Stomach (tissue), 9 donors: ENCODE results near the gene CDH12. TPM values are rescaled to one million over a fixed set of nuclear protein-coding genes. Genes with fewer than 3 reads are reported as not detected.

Experiments
- DNase-seq, 2 donors: peaks; one replicate each; pipeline versions ENCODE4 v3.0.0 to v3.0.0-alpha.2; 2013 to 2019
- H3K27ac ChIP-seq, 5 donors: fragments of 200-600 bp in 4 of 5; sonication (generic) in 4 of 5; one replicate each; pipeline ENCODE4 v1.5.1; 2013 to 2019; ENCODE audit warnings: mild to moderate bottlenecking in 1 of 5, moderate library complexity in 1 of 5
- H3K27me3 ChIP-seq, 3 donors: fragments of 200-600 bp; sonication (generic); one replicate each; pipeline ENCODE4 v1.5.1; 2017 to 2019; ENCODE audit warnings: mixed run types in 1 of 3
- H3K36me3 ChIP-seq, 4 donors: fragments of 200-600 bp; sonication (generic); 1 replicate in 3 of 4; 2 replicates in 1 of 4; pipeline ENCODE4 v1.5.1; 2016 to 2019
- H3K4me1 ChIP-seq, 4 donors: fragments of 200-600 bp; sonication (generic); one replicate each; pipeline ENCODE4 v1.5.1; 2016 to 2019
- H3K4me3 ChIP-seq, 4 donors: fragments of 200-600 bp; sonication (generic) in 3 of 4; one replicate each; pipeline ENCODE4 v1.5.1; 2016 to 2019; ENCODE audit warnings: mild to moderate bottlenecking in 1 of 4
- H3K9me3 ChIP-seq, 4 donors: fragments of 200-600 bp; sonication (generic); one replicate each; pipeline ENCODE4 v1.5.1; 2016 to 2019
- EP300 ChIP-seq: sonication (generic); formaldehyde crosslinking; IDR thresholded peaks from one replicate; pipeline ENCODE4 v1.6.1; 2017; ENCODE audit warnings: antibody characterized with exemption
- POLR2A ChIP-seq, 4 donors: fragments of 450-650 bp; IDR thresholded peaks; one replicate each; pipeline ENCODE4 v1.6.1; 2016; ENCODE audit warnings: antibody characterized with exemption in 4 of 4, control low read depth in 2 of 4, mild to moderate bottlenecking in 1 of 4, moderate library complexity in 1 of 4
- POLR2AphosphoS5 ChIP-seq, 3 donors: sonication (generic); formaldehyde crosslinking; IDR thresholded peaks; one replicate each; pipeline ENCODE4 v1.6.1; 2016; ENCODE audit warnings: antibody characterized with exemption in 3 of 3
- WGBS, 5 donors: extraction: QIAGEN DNeasy Blood & Tissue Kit in 3 of 5; methylation state at CpG; one replicate each; pipeline versions ENCODE4 v1.1.5 to v1.1.7; 2013 to 2018; 5-methylcytosine and 5-hydroxymethylcytosine counted together
- intact Hi-C: fragments of 100-400 bp; cut with DNase I; formaldehyde crosslinking; loops from one replicate; pipeline ENCODE4 v1.15.1; 2023; ENCODE audit warnings: low total_unique reads
- polyA plus RNA-seq, 3 donors: library from polyadenylated mRNA; stranded (reverse); fragments of 200-250 nt; gene quantifications; one replicate each; pipeline ENCODE4 v1.2.3, GENCODE V29; 2013
- total RNA-seq, 5 donors: library from RNA; depleted of rRNA; stranded (reverse); fragments of >200 nt; gene quantifications; one replicate each; pipeline versions ENCODE4 v1.1.0 to v1.2.3, GENCODE V29; 2014 to 2016
- TF ChIP-seq, protein P1 (sequence below), 7 experiments: fragments of 450-650 bp in 4 of 7; fragments of 200-600 bp in 3 of 7; sonication (generic) in 3 of 7; IDR thresholded peaks; one replicate each; pipeline ENCODE4 v1.5.1; 2016 to 2019; ENCODE audit warnings: antibody characterized with exemption in 7 of 7, control low read depth in 2 of 7, mild to moderate bottlenecking in 1 of 7
- donor health status: healthy with polysubstance abuse.
- donor health status: Bipolar disorder and iron deficiency.
- donor health status: healthy.

Gene CDH12
- total and polyA plus RNA-seq, 8 donors = 0.76 to 1.3 TPM; not detected in 6

GRCh38 chr5:22764736-22765135, 88.4 kb downstream of the CDH12 start:
- no peak overlapping the region for H3K27ac ChIP-seq
- no peaks in the 10 kb centered on the region for H3K4me1 ChIP-seq
- no peaks in the 10 kb centered on the region for H3K27me3 ChIP-seq
- TF ChIP-seq EP300 = no peak
- TF ChIP-seq POLR2AphosphoS5 (IDR thresholded peaks at IDR 0.05) = no peak
- TF ChIP-seq, protein P1, sequence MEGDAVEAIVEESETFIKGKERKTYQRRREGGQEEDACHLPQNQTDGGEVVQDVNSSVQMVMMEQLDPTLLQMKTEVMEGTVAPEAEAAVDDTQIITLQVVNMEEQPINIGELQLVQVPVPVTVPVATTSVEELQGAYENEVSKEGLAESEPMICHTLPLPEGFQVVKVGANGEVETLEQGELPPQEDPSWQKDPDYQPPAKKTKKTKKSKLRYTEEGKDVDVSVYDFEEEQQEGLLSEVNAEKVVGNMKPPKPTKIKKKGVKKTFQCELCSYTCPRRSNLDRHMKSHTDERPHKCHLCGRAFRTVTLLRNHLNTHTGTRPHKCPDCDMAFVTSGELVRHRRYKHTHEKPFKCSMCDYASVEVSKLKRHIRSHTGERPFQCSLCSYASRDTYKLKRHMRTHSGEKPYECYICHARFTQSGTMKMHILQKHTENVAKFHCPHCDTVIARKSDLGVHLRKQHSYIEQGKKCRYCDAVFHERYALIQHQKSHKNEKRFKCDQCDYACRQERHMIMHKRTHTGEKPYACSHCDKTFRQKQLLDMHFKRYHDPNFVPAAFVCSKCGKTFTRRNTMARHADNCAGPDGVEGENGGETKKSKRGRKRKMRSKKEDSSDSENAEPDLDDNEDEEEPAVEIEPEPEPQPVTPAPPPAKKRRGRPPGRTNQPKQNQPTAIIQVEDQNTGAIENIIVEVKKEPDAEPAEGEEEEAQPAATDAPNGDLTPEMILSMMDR (IDR thresholded peaks at IDR 0.05) = no peak
- TF ChIP-seq POLR2A (IDR thresholded peaks at IDR 0.05) = no peak
- no peak overlapping the region for H3K4me3 ChIP-seq
- H3K9me3 ChIP-seq = no peaks in the 10 kb centered on the region
- intact Hi-C loops = no loop called here
- no peaks in the 10 kb centered on the region for H3K36me3 ChIP-seq
- 74 to 82% (median 81%) methylated on average over 5 of the region's 5 CpGs for WGBS, 5 donors
- DNase-seq = no peak

- intact Hi-C loops = no loop called here
- H3K27ac ChIP-seq = no peak overlapping the region
- WGBS, 5 donors = 34 to 62% (median 52%) methylated on average over 4 of the region's 4 CpGs
- no peak overlapping the region for H3K4me3 ChIP-seq
- no peak for TF ChIP-seq EP300
- TF ChIP-seq, protein P1 (IDR thresholded peaks at IDR 0.05) = no peak
- TF ChIP-seq POLR2AphosphoS5 (IDR thresholded peaks at IDR 0.05) = no peak
- no peak for TF ChIP-seq POLR2A (IDR thresholded peaks at IDR 0.05)
- DNase-seq = no peak
- H3K4me1 ChIP-seq = no peaks in the 10 kb centered on the region
- H3K27me3 ChIP-seq = no peaks in the 10 kb centered on the region
- H3K36me3 ChIP-seq = no peaks in the 10 kb centered on the region
- H3K9me3 ChIP-seq = no peaks in the 10 kb centered on the region
These were observed 95.4 kb downstream of the CDH12 start for GRCh38 chr5:22757776-22758175.

DNA sequence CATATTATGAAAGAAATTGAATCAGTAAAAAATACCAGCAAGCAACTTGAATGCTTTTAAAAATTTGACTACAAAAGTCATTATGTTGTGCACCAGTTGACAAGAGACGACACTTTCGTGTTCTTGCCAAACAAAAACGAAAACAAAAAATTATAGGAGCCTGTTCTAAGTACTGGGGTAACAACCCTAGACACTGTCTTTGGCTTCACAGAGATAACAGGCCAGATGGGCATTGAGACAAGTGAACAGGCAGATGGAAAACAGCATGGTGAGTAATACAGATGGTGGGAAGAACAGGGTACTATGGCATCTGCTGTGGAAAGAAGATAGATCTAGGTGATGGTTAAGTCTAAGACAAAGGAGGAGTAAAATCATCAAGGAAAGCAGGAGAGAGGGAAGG, 99.0 kb downstream of the CDH12 start:
- intact Hi-C loops = no loop called here
- H3K9me3 ChIP-seq = no peaks in the 10 kb centered on the region
- 56 to 81% (median 74%) methylated on average over 3 of the region's 3 CpGs for WGBS, 5 donors
- TF ChIP-seq POLR2AphosphoS5 (IDR thresholded peaks at IDR 0.05) (no peak), EP300 (no peak), POLR2A (IDR thresholded peaks at IDR 0.05) (no peak)
- TF ChIP-seq, protein P1 (IDR thresholded peaks at IDR 0.05) = no peak
- H3K36me3 ChIP-seq = no peaks in the 10 kb centered on the region
- DNase-seq = no peak
- H3K27me3 ChIP-seq = no peaks in the 10 kb centered on the region
- H3K27ac ChIP-seq = no peak overlapping the region
- H3K4me1 ChIP-seq = no peaks in the 10 kb centered on the region
- H3K4me3 ChIP-seq = no peak overlapping the region

DNA sequence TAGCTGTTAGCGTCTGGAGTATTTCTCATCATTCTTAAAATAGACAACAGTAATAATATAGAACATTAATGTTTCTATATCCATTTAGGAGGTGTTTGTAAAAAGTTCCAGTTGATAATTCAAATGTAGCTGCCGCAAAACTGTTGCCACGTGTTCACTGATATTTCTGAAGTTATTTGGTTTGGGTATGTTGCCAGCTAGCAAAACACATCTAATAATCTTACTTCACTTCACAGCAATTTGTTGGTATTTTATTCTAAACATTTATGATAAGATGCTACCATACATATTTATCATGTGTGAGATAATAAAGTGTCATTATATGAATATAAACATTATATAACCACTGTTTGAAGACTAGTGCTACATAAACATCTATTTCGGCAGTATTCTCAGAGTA, 101.6 kb downstream of the CDH12 start:
- intact Hi-C loops = no loop called here
- WGBS, 5 donors = 61 to 76% (median 67%) methylated on average over 4 of the region's 4 CpGs
- DNase-seq = no peak
- H3K36me3 ChIP-seq = no peaks in the 10 kb centered on the region
- H3K9me3 ChIP-seq = no peaks in the 10 kb centered on the region
- no peak overlapping the region for H3K4me3 ChIP-seq
- H3K27ac ChIP-seq = no peak overlapping the region
- no peaks in the 10 kb centered on the region for H3K27me3 ChIP-seq
- H3K4me1 ChIP-seq = no peaks in the 10 kb centered on the region
- TF ChIP-seq POLR2AphosphoS5 (IDR thresholded peaks at IDR 0.05) (no peak), POLR2A (IDR thresholded peaks at IDR 0.05) (no peak), EP300 (no peak)
- TF ChIP-seq, protein P1 (IDR thresholded peaks at IDR 0.05) = no peak
